ENCODE measurements around the gene ARHGAP8. TPM values are rescaled to one million over a fixed set of nuclear protein-coding genes. Genes with fewer than 3 reads are reported as not detected.

The ARHGAP8 gene
- total RNA-seq, 1 donor from 2014 or later, result 2.8 TPM

DNA sequence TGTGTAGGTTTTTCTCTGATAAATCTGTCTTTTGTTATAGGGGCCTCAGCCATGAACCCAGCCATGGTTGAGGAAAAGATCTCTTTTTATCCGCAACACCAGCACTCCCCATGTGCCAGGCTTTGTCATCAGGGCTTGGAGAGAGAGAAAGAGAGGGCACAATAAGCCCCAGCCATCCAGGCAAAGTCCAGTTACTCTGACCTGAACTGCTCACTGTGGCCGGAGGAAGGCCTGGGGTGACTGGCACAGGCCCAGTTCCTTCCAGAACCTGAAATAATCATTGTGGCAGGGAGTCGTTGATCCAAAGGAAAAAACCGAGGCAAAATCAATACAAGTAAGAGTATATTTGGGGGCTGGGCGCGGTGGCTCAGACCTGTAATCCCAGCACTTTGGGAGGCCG, 3.9 kb upstream of the ARHGAP8 start:
- Mint-ChIP-seq H3K4me3 (ENCODE audit: unreplicated experiment) (no peak overlapping the region), H3K9me3 (ENCODE audit: unreplicated experiment) (no peaks in the 10 kb centered on the region), H3K36me3 (ENCODE audit: low read depth, unreplicated experiment) (no peaks in the 10 kb centered on the region), H3K4me1 (ENCODE audit: low read depth, unreplicated experiment) (peaks cover 7% of the 10 kb centered on the region), H3K27ac (ENCODE audit: unreplicated experiment) (no peak overlapping the region), H3K27me3 (ENCODE audit: low read depth, unreplicated experiment) (peaks cover 17% of the 10 kb centered on the region)
- Histone ChIP-seq H3K9me3 (ENCODE audit: insufficient read depth, low read depth, low read length) (no peaks in the 10 kb centered on the region), H3K4me1 (ENCODE audit: insufficient read depth, low read length) (peaks cover 6% of the 10 kb centered on the region), H3K27me3 (ENCODE audit: insufficient read depth, low read length) (peaks cover 33% of the 10 kb centered on the region), H4K20me1 (ENCODE audit: insufficient read depth, low read length) (no peaks in the 10 kb centered on the region), H3K4me2 (ENCODE audit: low read length) (no peak overlapping the region), H3K27ac (ENCODE audit: low read depth, low read length) (no peak overlapping the region), H3K4me3 (ENCODE audit: insufficient read depth, low read depth, low read length) (no peak overlapping the region), H3K36me3 (ENCODE audit: insufficient read depth, low read length) (no peaks in the 10 kb centered on the region), H3K79me2 (ENCODE audit: insufficient read depth, low read length) (no peaks in the 10 kb centered on the region), H3K9ac (ENCODE audit: low read length) (no peak overlapping the region), H2AFZ (ENCODE audit: low read depth, low read length) (no peak overlapping the region)
- DNase-seq (ENCODE audit: low read depth) (no peak), FAIRE-seq (no peak)
- TF ChIP-seq, protein P1, sequence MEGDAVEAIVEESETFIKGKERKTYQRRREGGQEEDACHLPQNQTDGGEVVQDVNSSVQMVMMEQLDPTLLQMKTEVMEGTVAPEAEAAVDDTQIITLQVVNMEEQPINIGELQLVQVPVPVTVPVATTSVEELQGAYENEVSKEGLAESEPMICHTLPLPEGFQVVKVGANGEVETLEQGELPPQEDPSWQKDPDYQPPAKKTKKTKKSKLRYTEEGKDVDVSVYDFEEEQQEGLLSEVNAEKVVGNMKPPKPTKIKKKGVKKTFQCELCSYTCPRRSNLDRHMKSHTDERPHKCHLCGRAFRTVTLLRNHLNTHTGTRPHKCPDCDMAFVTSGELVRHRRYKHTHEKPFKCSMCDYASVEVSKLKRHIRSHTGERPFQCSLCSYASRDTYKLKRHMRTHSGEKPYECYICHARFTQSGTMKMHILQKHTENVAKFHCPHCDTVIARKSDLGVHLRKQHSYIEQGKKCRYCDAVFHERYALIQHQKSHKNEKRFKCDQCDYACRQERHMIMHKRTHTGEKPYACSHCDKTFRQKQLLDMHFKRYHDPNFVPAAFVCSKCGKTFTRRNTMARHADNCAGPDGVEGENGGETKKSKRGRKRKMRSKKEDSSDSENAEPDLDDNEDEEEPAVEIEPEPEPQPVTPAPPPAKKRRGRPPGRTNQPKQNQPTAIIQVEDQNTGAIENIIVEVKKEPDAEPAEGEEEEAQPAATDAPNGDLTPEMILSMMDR (IDR thresholded peaks at IDR 0.05; ENCODE audit: insufficient read depth, low read depth, low read length), result no peak
- no peak for TF ChIP-seq EZH2 (IDR thresholded peaks at IDR 0.05; ENCODE audit: insufficient read depth, low read length)

DNA sequence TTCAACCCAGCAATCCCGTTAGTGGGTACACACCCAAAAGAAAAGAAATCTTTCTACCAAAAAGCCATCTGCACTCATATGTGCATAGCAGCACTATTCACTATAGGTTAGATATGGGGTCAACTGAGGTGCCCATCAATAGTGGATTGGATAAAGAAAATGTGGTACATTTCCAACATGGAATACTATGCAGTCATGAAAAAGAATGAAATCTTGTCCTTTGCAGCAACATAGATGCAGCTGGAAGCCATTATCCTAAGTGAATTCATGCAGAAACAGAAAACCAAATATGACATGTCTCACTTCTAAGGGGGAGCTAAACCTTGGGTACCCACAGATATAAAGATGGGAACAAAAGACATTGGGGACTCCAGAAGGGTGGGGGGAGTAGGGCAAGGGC, 1.9 kb upstream of the ARHGAP8 start:
- H3K27ac ChIP-seq (ENCODE audit: low read depth, low read length), result no peak overlapping the region
- H3K36me3 ChIP-seq (ENCODE audit: insufficient read depth, low read length), result no peaks in the 10 kb centered on the region
- H4K20me1 ChIP-seq (ENCODE audit: insufficient read depth, low read length), result no peaks in the 10 kb centered on the region
- no peak overlapping the region for H3K4me2 ChIP-seq (ENCODE audit: low read length)
- no peak for DNase-seq (ENCODE audit: low read depth)
- Mint-ChIP-seq H3K27me3 (ENCODE audit: low read depth, unreplicated experiment) (peaks cover 13% of the 10 kb centered on the region), H3K36me3 (ENCODE audit: low read depth, unreplicated experiment) (no peaks in the 10 kb centered on the region), H3K4me3 (ENCODE audit: unreplicated experiment) (no peak overlapping the region), H3K9me3 (ENCODE audit: unreplicated experiment) (no peaks in the 10 kb centered on the region), H3K4me1 (ENCODE audit: low read depth, unreplicated experiment) (peaks cover 12% of the 10 kb centered on the region), H3K27ac (ENCODE audit: unreplicated experiment) (no peak overlapping the region)
- H3K9me3 ChIP-seq (ENCODE audit: insufficient read depth, low read depth, low read length), result no peaks in the 10 kb centered on the region
- no peak overlapping the region for H3K9ac ChIP-seq (ENCODE audit: low read length)
- H3K79me2 ChIP-seq (ENCODE audit: insufficient read depth, low read length), result no peaks in the 10 kb centered on the region
- H3K4me1 ChIP-seq (ENCODE audit: insufficient read depth, low read length), result peaks cover 9% of the 10 kb centered on the region
- no peak for TF ChIP-seq EZH2 (IDR thresholded peaks at IDR 0.05; ENCODE audit: insufficient read depth, low read length)
- TF ChIP-seq, protein P1 (IDR thresholded peaks at IDR 0.05; ENCODE audit: insufficient read depth, low read depth, low read length), result no peak
- peaks cover 40% of the 10 kb centered on the region for H3K27me3 ChIP-seq (ENCODE audit: insufficient read depth, low read length)
- no peak overlapping the region for H3K4me3 ChIP-seq (ENCODE audit: insufficient read depth, low read depth, low read length)
- no peak overlapping the region for H2AFZ ChIP-seq (ENCODE audit: low read depth, low read length)
- no peak for FAIRE-seq

DNA sequence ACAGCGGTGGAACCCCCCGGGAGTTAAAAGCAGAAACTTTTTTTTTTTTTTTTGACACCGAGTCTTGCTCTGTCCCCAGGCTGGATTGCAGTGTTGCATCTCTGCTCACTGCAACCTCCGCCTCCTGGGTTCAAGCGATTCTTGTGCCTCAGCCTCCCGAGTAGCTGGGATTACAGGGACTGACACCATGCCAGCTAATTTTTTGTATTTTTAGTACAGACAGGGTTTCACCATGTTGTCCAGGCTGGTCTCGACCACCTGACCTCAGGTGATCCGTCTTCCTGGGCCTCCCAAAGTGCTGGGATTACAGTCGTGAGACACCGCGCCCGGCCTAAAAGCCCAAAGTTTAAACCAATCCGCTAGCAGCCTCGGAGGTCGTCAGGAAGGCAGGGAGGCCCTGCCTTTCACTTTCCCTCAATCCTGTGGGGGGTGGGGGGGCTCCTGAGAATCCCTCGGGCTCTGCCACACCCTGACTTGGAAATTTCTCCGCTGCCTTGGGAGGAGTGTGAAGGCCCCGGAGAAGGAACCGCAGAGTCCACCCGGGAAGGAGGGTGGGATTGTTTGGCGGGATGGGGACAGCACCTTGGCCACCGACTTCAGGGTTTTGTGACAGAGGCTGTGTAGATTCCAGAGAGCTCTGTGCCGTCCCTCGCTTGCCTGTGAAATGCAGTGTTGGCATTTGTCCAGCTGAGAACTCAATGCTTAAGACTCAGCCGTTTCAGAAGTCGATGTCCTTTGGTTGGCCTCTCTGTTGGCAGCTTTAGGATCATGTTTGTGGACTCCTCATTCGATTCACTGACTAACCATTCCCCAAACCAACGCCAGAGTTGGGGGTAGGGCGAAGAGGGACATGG, 1.0 kb downstream of the ARHGAP8 start:
- TF ChIP-seq, protein P1 (IDR thresholded peaks at IDR 0.05; ENCODE audit: insufficient read depth, low read depth, low read length), result no peak
- TF ChIP-seq EZH2 (IDR thresholded peaks at IDR 0.05; ENCODE audit: insufficient read depth, low read length), result peak; percentile 83
- H3K27me3 ChIP-seq (ENCODE audit: insufficient read depth, low read length), result peaks cover 29% of the 10 kb centered on the region
- Mint-ChIP-seq H3K36me3 (ENCODE audit: low read depth, unreplicated experiment) (no peaks in the 10 kb centered on the region), H3K9me3 (ENCODE audit: unreplicated experiment) (no peaks in the 10 kb centered on the region), H3K27ac (ENCODE audit: unreplicated experiment) (peak overlapping the region; percentile 58), H3K4me1 (ENCODE audit: low read depth, unreplicated experiment) (peaks cover 14% of the 10 kb centered on the region), H3K27me3 (ENCODE audit: low read depth, unreplicated experiment) (peaks cover 10% of the 10 kb centered on the region), H3K4me3 (ENCODE audit: unreplicated experiment) (peak overlapping the region; percentile 66)
- no peaks in the 10 kb centered on the region for H3K9me3 ChIP-seq (ENCODE audit: insufficient read depth, low read depth, low read length)
- no peak overlapping the region for H2AFZ ChIP-seq (ENCODE audit: low read depth, low read length)
- no peaks in the 10 kb centered on the region for H3K36me3 ChIP-seq (ENCODE audit: insufficient read depth, low read length)
- H3K27ac ChIP-seq (ENCODE audit: low read depth, low read length), result no peak overlapping the region
- DNase-seq (ENCODE audit: low read depth), result peak; percentile 81
- FAIRE-seq, result no peak
- H3K4me3 ChIP-seq (ENCODE audit: insufficient read depth, low read depth, low read length), result no peak overlapping the region
- peaks cover 13% of the 10 kb centered on the region for H3K4me1 ChIP-seq (ENCODE audit: insufficient read depth, low read length)
- H3K79me2 ChIP-seq (ENCODE audit: insufficient read depth, low read length), result no peaks in the 10 kb centered on the region
- no peak overlapping the region for H3K9ac ChIP-seq (ENCODE audit: low read length)
- peaks cover 4% of the 10 kb centered on the region for H4K20me1 ChIP-seq (ENCODE audit: insufficient read depth, low read length)
- peak overlapping the region; percentile 51 for H3K4me2 ChIP-seq (ENCODE audit: low read length)
